SK-N-SH treated with all-trans-retinoic acid at 6 μM for 48 hours (cell line): Measurements from ENCODE around the gene FNIP1.

Experiments used
- ATAC-seq: fragments of 200-7000 bp; cut with Tn5 transposase; 3 replicates; pipeline ENCODE4 v1.9.1; 2020; ENCODE audit warnings: mild to moderate bottlenecking, moderate library complexity
- ARNTL ChIP-seq: fragments of 450-650 bp; formaldehyde crosslinking; IDR thresholded peaks from 2 replicates; pipeline ENCODE4 v1.5.0; 2020; ENCODE audit warnings: low read depth, mild to moderate bottlenecking, moderate library complexity, borderline replicate concordance
- BACH2 ChIP-seq: fragments of 250-450 bp; sonication (Bioruptor Pico); IDR thresholded peaks from 2 replicates; pipeline ENCODE4 v1.9.0; 2021; ENCODE audit warnings: mild to moderate bottlenecking, borderline replicate concordance
- CSDC2 ChIP-seq: fragments of 250-450 bp; sonication (Bioruptor Pico); IDR thresholded peaks from 2 replicates; pipeline ENCODE4 v1.5.0; 2020; ENCODE audit warnings: mild to moderate bottlenecking, moderate library complexity
- CSRNP3 ChIP-seq: fragments of 250-450 bp; sonication (Bioruptor Pico); IDR thresholded peaks from 2 replicates; pipeline ENCODE4 v1.5.1; 2021; ENCODE audit warnings: mild to moderate bottlenecking, moderate library complexity
- ESRRG ChIP-seq: fragments of 250-450 bp; sonication (Bioruptor Pico); IDR thresholded peaks from 2 replicates; pipeline ENCODE4 v1.6.1; 2021; ENCODE audit warnings: mild to moderate bottlenecking
- GLIS3 ChIP-seq: fragments of 250-450 bp; sonication (Bioruptor Pico); IDR thresholded peaks from 2 replicates; pipeline ENCODE4 v1.5.0; 2020; ENCODE audit warnings: mild to moderate bottlenecking, moderate library complexity
- ISL1 ChIP-seq: fragments of 250-450 bp; sonication (Bioruptor Pico); IDR thresholded peaks from 2 replicates; pipeline ENCODE4 v2.1.2; 2022; ENCODE audit warnings: mild to moderate bottlenecking, moderate library complexity
- OSR1 ChIP-seq: fragments of 250-450 bp; sonication (Bioruptor Pico); IDR thresholded peaks from 2 replicates; pipeline ENCODE4 v1.8.0; 2022; ENCODE audit warnings: moderate library complexity, mild to moderate bottlenecking, inconsistent platforms
- PPARA ChIP-seq: fragments of 250-450 bp; sonication (Bioruptor Pico); IDR thresholded peaks from 2 replicates; pipeline ENCODE4 v1.5.0; 2020; ENCODE audit warnings: mild to moderate bottlenecking, borderline replicate concordance
- RARB ChIP-seq: fragments of 250-450 bp; sonication (Bioruptor Pico); IDR thresholded peaks from 2 replicates; pipeline ENCODE4 v1.8.0; 2021; ENCODE audit warnings: mild to moderate bottlenecking, moderate library complexity
- SNAI2 ChIP-seq: fragments of 250-450 bp; sonication (Bioruptor Pico); IDR thresholded peaks from 2 replicates; pipeline ENCODE4 v1.5.0; 2020; ENCODE audit warnings: mild to moderate bottlenecking, moderate library complexity
- TCF4 ChIP-seq: fragments of 250-450 bp; sonication (Bioruptor Pico); IDR thresholded peaks from 2 replicates; pipeline ENCODE4 v1.8.0; 2021; ENCODE audit warnings: mild to moderate bottlenecking, moderate library complexity, borderline replicate concordance
- TOX ChIP-seq: fragments of 250-450 bp; sonication (Bioruptor Pico); IDR thresholded peaks from 2 replicates; pipeline ENCODE4 v1.8.0; 2021; ENCODE audit warnings: mild to moderate bottlenecking, moderate library complexity, borderline replicate concordance
- TSHZ2 ChIP-seq: fragments of 250-450 bp; sonication (Bioruptor Pico); IDR thresholded peaks from 2 replicates; pipeline ENCODE4 v1.5.0; 2020; ENCODE audit warnings: mild to moderate bottlenecking, moderate library complexity
- ZC3H10 ChIP-seq: fragments of 250-450 bp; sonication (Bioruptor Pico); IDR thresholded peaks from 2 replicates; pipeline ENCODE4 v1.5.1; 2021; ENCODE audit warnings: mild to moderate bottlenecking, moderate library complexity
- ZFP3 ChIP-seq: fragments of 250-450 bp; sonication (Bioruptor Pico); IDR thresholded peaks from 2 replicates; pipeline ENCODE4 v1.5.0; 2020; ENCODE audit warnings: mild to moderate bottlenecking, moderate library complexity
- ZFP30 ChIP-seq: fragments of 450-650 bp; formaldehyde crosslinking; IDR thresholded peaks from 2 replicates; pipeline ENCODE4 v1.5.0; 2022; ENCODE audit warnings: mild to moderate bottlenecking, moderate library complexity
- ZNF565 ChIP-seq: fragments of 450-650 bp; formaldehyde crosslinking; conservative IDR thresholded peaks from 2 replicates; pipeline ENCODE4 v1.5.0; 2020; ENCODE audit warnings: low read depth, mild to moderate bottlenecking, moderate library complexity
- ZNF70 ChIP-seq: fragments of 450-650 bp; formaldehyde crosslinking; IDR thresholded peaks from 2 replicates; pipeline ENCODE4 v1.5.0; 2020; ENCODE audit warnings: mild to moderate bottlenecking, moderate library complexity
- ZNF8 ChIP-seq: fragments of 450-650 bp; formaldehyde crosslinking; IDR thresholded peaks from 2 replicates; pipeline ENCODE4 v1.5.0; 2020; ENCODE audit warnings: mild to moderate bottlenecking, moderate library complexity
- TF ChIP-seq, protein P1 (sequence below): fragments of 250-450 bp; sonication (Bioruptor Pico); IDR thresholded peaks from 2 replicates; pipeline ENCODE4 v1.5.1; 2020; ENCODE audit warnings: low read depth, mild to moderate bottlenecking, moderate library complexity
- TF ChIP-seq, protein P2 (sequence below): fragments of 250-450 bp; sonication (Bioruptor Pico); IDR thresholded peaks from 2 replicates; pipeline ENCODE4 v1.8.0; 2021; ENCODE audit warnings: low read depth, mild to moderate bottlenecking, moderate library complexity, borderline replicate concordance
- TF ChIP-seq, protein P3 (sequence below): fragments of 250-450 bp; sonication (Bioruptor Pico); IDR thresholded peaks from 2 replicates; pipeline ENCODE4 v1.8.0; 2020; ENCODE audit warnings: mild to moderate bottlenecking, moderate library complexity, borderline replicate concordance

The FNIP1 gene

GRCh38 chr5:131786036-131786435, 10.8 kb downstream of the FNIP1 start (continued):
- TF ChIP-seq CSRNP3 (CRISPR knock-in tag) (no peak), ZFP3 (CRISPR knock-in tag) (no peak)

GRCh38 chr5:131783874-131784273, 12.9 kb downstream of the FNIP1 start:
- no peak for TF ChIP-seq TCF4 (CRISPR knock-in tag)
- no peak for TF ChIP-seq ZFP30 (CRISPR knock-in tag)
- no peak for TF ChIP-seq PPARA
- TF ChIP-seq OSR1 (CRISPR knock-in tag) = no peak
- TF ChIP-seq, protein P1, sequence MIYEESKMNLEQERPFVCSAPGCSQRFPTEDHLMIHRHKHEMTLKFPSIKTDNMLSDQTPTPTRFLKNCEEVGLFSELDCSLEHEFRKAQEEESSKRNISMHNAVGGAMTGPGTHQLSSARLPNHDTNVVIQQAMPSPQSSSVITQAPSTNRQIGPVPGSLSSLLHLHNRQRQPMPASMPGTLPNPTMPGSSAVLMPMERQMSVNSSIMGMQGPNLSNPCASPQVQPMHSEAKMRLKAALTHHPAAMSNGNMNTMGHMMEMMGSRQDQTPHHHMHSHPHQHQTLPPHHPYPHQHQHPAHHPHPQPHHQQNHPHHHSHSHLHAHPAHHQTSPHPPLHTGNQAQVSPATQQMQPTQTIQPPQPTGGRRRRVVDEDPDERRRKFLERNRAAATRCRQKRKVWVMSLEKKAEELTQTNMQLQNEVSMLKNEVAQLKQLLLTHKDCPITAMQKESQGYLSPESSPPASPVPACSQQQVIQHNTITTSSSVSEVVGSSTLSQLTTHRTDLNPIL (CRISPR knock-in tag) = no peak
- TF ChIP-seq ZNF8 (CRISPR knock-in tag) = no peak
- TF ChIP-seq ZNF565 = no peak
- no peak for TF ChIP-seq ESRRG (CRISPR knock-in tag)
- no peak for TF ChIP-seq CSDC2 (CRISPR knock-in tag)
- no peak for TF ChIP-seq TOX (CRISPR knock-in tag)
- TF ChIP-seq RARB = no peak
- TF ChIP-seq BACH2 (CRISPR knock-in tag) = no peak
- no peak for TF ChIP-seq GLIS3 (CRISPR knock-in tag)
- no peak for TF ChIP-seq ARNTL (CRISPR knock-in tag)
- TF ChIP-seq ZNF70 (CRISPR knock-in tag) = no peak
- TF ChIP-seq ZC3H10 (CRISPR knock-in tag) = no peak
- TF ChIP-seq, all 23 proteins: peak for 0
- no peak for ATAC-seq

DNA sequence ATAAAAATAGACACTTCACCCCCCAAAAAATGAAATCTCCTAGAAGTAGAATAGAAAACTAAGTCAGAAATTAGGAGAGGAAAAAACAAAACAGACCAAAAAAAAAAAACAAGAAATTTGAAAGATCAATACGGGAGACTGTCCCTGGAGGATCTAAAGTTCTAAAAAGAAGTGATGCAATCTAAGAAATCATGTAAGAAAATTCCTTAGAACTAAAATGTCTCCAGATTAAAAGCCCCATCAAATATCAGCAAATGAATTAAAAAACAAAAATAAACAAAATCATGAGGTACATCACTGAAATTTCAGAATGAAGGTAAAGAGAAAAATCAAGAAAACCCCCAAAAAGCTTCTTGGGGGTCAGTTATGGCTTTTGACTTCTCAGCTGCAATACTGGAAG, 13.5 kb downstream of the FNIP1 start:
- TF ChIP-seq, protein P2, sequence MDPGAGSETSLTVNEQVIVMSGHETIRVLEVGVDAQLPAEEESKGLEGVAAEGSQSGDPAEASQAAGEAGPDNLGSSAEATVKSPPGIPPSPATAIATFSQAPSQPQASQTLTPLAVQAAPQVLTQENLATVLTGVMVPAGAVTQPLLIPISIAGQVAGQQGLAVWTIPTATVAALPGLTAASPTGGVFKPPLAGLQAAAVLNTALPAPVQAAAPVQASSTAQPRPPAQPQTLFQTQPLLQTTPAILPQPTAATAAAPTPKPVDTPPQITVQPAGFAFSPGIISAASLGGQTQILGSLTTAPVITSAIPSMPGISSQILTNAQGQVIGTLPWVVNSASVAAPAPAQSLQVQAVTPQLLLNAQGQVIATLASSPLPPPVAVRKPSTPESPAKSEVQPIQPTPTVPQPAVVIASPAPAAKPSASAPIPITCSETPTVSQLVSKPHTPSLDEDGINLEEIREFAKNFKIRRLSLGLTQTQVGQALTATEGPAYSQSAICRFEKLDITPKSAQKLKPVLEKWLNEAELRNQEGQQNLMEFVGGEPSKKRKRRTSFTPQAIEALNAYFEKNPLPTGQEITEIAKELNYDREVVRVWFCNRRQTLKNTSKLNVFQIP (CRISPR knock-in tag) = no peak
- TF ChIP-seq PPARA (no peak), ZFP30 (CRISPR knock-in tag) (no peak), ZNF70 (CRISPR knock-in tag) (no peak), CSRNP3 (CRISPR knock-in tag) (no peak), ZNF8 (CRISPR knock-in tag) (no peak), ZC3H10 (CRISPR knock-in tag) (no peak), ZFP3 (CRISPR knock-in tag) (no peak), BACH2 (CRISPR knock-in tag) (no peak), TCF4 (CRISPR knock-in tag) (no peak), ESRRG (CRISPR knock-in tag) (no peak), ISL1 (CRISPR knock-in tag) (no peak), SNAI2 (CRISPR knock-in tag) (no peak), GLIS3 (CRISPR knock-in tag) (no peak), TOX (CRISPR knock-in tag) (no peak)
- TF ChIP-seq, protein P1 (CRISPR knock-in tag) = no peak
- ATAC-seq = no peak

DNA sequence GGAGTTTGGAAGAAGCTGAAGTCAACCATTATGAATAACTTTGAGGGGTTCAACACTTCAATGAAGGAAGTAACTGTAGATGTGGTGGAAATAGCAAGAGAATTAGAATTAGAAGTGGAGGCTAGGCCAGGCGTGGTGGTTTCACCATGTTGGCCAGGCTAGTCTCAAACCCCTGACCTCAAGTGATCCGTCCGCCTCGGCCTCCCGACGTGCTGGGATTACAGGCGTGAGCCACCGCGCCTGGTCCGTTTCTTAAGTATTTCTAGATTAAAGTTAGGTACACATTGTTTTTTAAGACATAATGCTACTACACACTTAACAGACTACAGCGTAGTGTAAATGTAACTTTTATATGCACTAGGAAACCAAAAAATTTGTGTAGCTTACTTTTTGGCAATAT, 14.1 kb downstream of the FNIP1 start:
- no peak for ATAC-seq
- TF ChIP-seq ESRRG (CRISPR knock-in tag) (no peak), TSHZ2 (CRISPR knock-in tag) (no peak), ISL1 (CRISPR knock-in tag) (no peak), RARB (no peak), ZC3H10 (CRISPR knock-in tag) (no peak), TCF4 (CRISPR knock-in tag) (no peak), CSDC2 (CRISPR knock-in tag) (no peak)
- TF ChIP-seq, protein P3, sequence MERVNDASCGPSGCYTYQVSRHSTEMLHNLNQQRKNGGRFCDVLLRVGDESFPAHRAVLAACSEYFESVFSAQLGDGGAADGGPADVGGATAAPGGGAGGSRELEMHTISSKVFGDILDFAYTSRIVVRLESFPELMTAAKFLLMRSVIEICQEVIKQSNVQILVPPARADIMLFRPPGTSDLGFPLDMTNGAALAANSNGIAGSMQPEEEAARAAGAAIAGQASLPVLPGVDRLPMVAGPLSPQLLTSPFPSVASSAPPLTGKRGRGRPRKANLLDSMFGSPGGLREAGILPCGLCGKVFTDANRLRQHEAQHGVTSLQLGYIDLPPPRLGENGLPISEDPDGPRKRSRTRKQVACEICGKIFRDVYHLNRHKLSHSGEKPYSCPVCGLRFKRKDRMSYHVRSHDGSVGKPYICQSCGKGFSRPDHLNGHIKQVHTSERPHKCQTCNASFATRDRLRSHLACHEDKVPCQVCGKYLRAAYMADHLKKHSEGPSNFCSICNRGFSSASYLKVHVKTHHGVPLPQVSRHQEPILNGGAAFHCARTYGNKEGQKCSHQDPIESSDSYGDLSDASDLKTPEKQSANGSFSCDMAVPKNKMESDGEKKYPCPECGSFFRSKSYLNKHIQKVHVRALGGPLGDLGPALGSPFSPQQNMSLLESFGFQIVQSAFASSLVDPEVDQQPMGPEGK (CRISPR knock-in tag) = no peak
